NCI-H774 (cell line): ENCODE results near the gene KRTAP3-1.

Experiments
- DNase-seq: peaks from one replicate; lab custom pipeline; 2025; lab: John Stamatoyannopoulos, UW

KRTAP3-1 gene

GRCh38 chr17:40978575-40979151, 30.3 kb downstream of the KRTAP3-1 start:
- DNase-seq, result no peak

DNA sequence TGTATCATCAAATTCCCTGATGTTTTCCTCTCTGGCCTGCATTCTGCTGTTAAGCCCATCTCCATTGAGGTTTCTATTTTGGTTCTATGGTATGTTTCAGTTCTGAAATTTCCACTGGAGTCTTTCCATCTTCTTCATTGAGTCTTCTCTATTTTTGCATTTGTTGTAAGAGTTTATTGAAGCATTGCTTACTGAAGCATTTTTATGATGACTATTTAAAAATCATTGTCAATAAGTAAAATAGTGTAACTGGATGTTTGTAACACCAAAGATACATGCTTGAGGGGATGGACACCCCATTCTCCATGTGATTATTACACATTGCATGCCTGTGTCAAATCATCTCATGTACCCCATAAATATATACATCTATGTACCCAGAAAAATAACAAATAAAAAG, 33.4 kb downstream of the KRTAP3-1 start:
- no peak for DNase-seq

DNA sequence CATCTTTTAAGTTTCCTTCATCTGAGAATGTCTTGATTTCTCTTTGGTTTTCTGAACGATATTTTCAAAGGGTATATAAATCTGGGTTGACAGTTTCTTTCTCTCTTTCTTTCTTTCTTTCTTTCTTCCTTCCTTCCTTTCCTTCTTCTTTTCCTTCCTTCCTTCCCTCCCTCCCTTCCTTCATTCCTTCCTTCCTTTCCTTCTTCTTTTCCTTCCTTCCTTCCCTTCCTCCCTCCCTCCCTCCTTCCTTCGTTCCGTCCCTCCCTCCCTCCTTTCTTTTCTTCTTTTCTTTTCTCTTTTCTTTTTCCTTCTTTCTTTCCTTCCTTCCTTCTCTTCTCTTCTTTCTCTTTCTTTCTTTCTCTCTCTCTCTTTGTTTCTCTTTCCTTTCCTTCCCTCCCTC, 34.6 kb downstream of the KRTAP3-1 start:
- no peak for DNase-seq

DNA sequence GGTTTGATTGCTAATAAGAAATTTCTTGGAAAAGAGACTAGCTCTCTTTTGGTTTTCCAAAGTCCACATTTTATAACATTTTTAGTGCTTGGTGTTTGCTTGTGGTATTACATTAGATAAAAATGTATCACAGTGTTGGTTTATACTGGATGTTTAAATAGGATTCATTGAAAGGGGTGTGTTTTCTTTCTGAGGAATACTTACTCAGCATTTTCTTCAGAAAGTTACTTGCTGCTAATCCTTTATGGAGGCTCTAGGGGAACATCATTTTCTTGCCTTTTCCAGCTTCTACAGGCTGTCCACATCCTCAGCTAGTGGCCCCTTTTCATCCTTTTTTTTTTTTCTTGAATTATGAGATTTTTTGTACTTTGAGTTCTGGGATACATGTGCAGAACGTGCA, 41.3 kb downstream of the KRTAP3-1 start:
- no peak for DNase-seq

- no peak for DNase-seq
These were observed 42.1 kb downstream of the KRTAP3-1 start, which contains the start of gene KRT39 for GRCh38 chr17:40966848-40967247. TSS of gene KRT39 (minus strand) at chr17:40966948. CDS start at chr17:40966856, 92 bp downstream.

- DNase-seq, result no peak
These were observed 45.1 kb downstream of the KRTAP3-1 start for GRCh38 chr17:40963838-40964237.

DNA sequence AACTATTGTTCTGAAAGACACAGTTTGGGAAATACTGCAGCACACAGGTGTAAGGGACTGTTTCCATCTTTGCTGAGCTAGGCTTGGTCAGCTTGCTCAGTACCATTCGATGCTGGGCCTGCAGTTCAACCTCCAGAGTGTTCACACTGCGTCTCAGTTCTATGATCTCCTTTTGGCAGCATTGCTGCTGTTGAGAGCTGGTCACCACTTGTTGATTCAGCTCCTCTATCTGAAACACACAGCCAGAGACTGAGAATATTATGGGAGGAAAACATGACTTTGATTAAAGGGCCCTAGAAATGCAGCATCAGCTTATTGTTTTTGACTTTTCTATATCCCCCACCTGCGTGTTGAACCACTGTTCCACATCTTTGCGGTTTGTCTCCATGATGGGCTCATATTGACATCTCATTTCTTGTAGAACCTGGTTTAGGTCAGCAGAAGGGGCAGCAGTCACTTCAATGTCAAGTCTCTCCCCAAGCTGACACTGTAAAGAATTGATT, 46.8 kb downstream of the KRTAP3-1 start:
- DNase-seq, result no peak

DNA sequence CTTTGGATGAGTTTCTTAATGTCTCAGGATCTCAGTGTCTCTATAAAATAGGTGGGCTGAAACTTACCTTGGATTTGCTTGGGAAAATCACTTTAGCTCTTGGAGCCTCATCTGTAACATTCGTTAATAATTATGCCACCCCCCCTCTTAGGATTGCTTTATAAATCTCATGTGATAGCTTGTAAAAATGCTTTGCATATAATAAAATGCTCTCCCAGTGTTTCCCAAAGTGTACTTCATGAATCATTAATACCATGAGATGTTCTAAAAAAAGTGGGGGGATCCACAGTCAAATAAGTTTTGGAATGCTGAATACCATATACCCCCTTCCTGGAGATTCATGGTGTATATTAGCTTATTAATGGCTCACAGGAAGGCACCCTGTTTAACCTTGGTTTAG, 47.3 kb downstream of the KRTAP3-1 start:
- no peak for DNase-seq

DNA sequence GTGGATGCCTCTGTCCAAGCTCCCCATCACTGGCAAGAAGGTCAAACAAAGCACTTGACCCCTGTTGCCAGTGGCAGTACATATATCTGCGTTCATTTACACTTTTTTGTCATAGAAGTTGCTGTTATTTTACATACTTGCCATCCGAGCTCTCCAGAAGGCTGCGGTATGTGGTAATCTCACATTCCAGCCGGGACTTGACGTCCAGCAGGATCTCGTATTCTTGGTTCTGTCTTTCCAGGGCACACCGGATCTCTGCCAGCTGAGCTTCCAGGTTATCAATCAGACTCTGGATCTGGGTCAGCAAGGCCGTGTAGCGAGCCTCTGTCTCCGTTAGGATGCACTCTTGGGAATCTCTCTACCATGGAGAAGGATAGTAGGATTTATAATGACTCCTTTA, 48.8 kb downstream of the KRTAP3-1 start:
- DNase-seq, result no peak
